Lower leg skin (tissue), 4 donors: ENCODE results near the gene GBE1. TPM values are rescaled to one million over a fixed set of nuclear protein-coding genes. Genes with fewer than 3 reads are reported as not detected.
"Not testable (repeated sequence)": the region's sequence is repeated elsewhere in the genome, so short reads cannot be mapped to it uniquely, and the experiment has no call there.

ENCODE experiments used
- DNase-seq, 2 donors: peaks; one replicate each; pipeline ENCODE4 v3.0.0-alpha.2; 2019; ENCODE audit warnings: low spot score in 2 of 2
- H3K4me3 ChIP-seq: fragments of 200-600 bp; sonication (generic); 2 replicates; pipeline ENCODE4 v1.5.1; 2017; ENCODE audit warnings: mild to moderate bottlenecking, low read depth; ENCODE audit not compliant: poor library complexity, severe bottlenecking
- POLR2A ChIP-seq, 2 donors: fragments of 450-650 bp; IDR thresholded peaks; one replicate each; pipeline ENCODE4 v1.6.1; 2016 to 2017; ENCODE audit warnings: antibody characterized with exemption in 2 of 2, mild to moderate bottlenecking in 1 of 2, moderate library complexity in 1 of 2
- WGBS, 2 donors: methylation state at CpG; one replicate each; pipeline ENCODE4 v1.1.5; 2018; 5-methylcytosine and 5-hydroxymethylcytosine counted together
- intact Hi-C: fragments of 100-400 bp; cut with DNase I; formaldehyde crosslinking; loops from one replicate; pipeline ENCODE4 v1.15.0; 2023; ENCODE audit warnings: low total_unique reads
- total RNA-seq, 4 donors: library from RNA; depleted of rRNA; stranded (reverse); fragments of >200 nt; gene quantifications; one replicate each; pipeline ENCODE4 v1.1.0, GENCODE V29; 2016
- TF ChIP-seq, protein P1 (sequence below), 3 donors: fragments of 450-650 bp; IDR thresholded peaks; one replicate each; pipeline ENCODE4 v1.5.1; 2016; ENCODE audit warnings: antibody characterized with exemption in 3 of 3, mild to moderate bottlenecking in 3 of 3, moderate library complexity in 2 of 3

GBE1 gene
- total RNA-seq, 4 donors from 2014 or later: 13.5 to 21.7 (median 15.8) TPM

GRCh38 chr3:81763001-81763400 is 1.6 kb upstream of the GBE1 start:
- DNase-seq: no peak
- 69% methylated on average over 4 of the region's 4 CpGs for WGBS, 2 donors
- TF ChIP-seq, protein P1, sequence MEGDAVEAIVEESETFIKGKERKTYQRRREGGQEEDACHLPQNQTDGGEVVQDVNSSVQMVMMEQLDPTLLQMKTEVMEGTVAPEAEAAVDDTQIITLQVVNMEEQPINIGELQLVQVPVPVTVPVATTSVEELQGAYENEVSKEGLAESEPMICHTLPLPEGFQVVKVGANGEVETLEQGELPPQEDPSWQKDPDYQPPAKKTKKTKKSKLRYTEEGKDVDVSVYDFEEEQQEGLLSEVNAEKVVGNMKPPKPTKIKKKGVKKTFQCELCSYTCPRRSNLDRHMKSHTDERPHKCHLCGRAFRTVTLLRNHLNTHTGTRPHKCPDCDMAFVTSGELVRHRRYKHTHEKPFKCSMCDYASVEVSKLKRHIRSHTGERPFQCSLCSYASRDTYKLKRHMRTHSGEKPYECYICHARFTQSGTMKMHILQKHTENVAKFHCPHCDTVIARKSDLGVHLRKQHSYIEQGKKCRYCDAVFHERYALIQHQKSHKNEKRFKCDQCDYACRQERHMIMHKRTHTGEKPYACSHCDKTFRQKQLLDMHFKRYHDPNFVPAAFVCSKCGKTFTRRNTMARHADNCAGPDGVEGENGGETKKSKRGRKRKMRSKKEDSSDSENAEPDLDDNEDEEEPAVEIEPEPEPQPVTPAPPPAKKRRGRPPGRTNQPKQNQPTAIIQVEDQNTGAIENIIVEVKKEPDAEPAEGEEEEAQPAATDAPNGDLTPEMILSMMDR (IDR thresholded peaks at IDR 0.05): no peak
- no peak for TF ChIP-seq POLR2A (IDR thresholded peaks at IDR 0.05)
- H3K4me3 ChIP-seq: no peak overlapping the region
- intact Hi-C loops: no loop called here

DNA sequence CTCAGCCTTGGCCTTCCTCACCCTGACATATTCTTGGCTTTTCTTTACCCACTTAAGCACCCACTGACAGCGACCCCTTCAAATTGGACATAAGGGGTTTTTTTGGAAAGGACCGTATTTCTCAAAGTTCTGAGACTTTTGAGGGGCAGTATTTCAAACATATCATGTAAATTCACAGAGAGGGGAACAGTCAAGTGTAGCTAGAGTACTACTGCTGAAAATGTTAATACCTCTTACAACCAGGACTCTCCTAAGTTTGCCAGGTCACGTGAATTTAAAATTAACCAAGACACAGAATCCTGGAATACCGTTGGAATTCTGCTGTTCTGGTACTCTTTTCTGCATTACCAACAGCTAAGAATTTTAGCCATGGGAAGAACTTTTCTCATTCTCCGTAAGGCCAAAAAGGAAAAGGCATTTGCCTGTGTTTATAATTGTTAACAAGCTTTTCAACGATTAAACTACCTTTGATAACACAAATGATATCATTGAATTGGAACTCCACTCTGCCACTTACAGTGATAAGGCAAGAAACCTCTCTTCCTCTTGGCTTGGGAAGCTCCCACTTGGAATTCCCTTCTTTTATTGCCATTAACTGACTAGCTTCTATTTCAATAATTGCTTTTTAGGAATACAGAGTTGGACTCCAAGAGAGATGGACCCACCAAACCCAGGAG is 597 bp upstream of the GBE1 start:
- DNase-seq: no peak
- TF ChIP-seq, protein P1 (IDR thresholded peaks at IDR 0.05): no peak
- WGBS, 2 donors: 26 to 29% methylated on average over 6 of the region's 6 CpGs
- peak overlapping the region; percentile 45 for H3K4me3 ChIP-seq
- intact Hi-C loops: no loop called here

- peak overlapping the region; percentile 45 for H3K4me3 ChIP-seq
- TF ChIP-seq, protein P1 (IDR thresholded peaks at IDR 0.05): no peak
- TF ChIP-seq POLR2A (IDR thresholded peaks at IDR 0.05): no peak
- intact Hi-C loops: no loop called here
- WGBS, 2 donors: 16 to 22% methylated on average over 3 of the region's 3 CpGs
- DNase-seq: no peak
These were observed 1.2 kb downstream of the GBE1 start for GRCh38 chr3:81760215-81760614.

DNA sequence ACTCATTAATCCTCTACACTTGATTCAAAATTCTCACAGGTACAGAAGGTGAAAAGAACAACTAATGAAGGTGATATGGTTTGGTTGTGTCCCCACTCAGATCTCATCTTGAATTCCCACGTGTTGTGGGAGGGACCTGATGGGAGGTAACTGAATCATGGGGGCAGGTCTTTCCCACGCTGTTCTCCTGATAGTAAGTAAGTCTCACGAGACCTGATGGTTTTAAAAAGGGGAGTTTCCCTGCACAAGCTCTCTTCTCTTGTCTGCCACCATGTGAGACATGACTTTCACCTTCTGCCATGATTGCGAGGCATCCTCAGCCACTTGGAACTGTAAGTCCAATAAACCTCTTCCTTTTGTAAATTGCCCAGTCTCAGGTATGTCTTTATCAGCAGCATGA is 2.7 kb downstream of the GBE1 start:
- H3K4me3 ChIP-seq, intact Hi-C loops, DNase-seq: not testable (repeated sequence)
- WGBS, 2 donors: 94% methylated on average over 4 of the region's 4 CpGs

DNA sequence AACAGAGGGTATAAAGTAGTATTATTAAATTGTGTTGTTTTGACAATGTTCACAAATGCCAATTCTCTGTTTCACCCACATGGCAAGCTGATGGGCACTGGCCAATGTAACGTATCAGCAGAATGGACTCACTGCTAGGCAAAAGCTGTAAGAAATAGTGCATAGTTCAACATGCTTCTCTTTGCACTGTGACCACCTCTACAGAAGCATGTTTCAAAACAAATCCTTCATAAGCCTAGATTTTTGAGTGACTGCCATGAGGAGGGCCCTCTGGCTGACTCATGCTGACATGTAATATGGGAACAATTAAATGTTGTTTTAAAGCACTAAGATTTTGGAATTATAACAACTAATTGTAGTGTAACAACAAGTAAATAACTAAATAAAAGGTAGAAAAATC is 3.2 kb downstream of the GBE1 start:
- intact Hi-C loops: no loop called here
- peak in 1 of 2 donors; percentile 55 for DNase-seq
- no peak overlapping the region for H3K4me3 ChIP-seq
- TF ChIP-seq, protein P1 (IDR thresholded peaks at IDR 0.05): no peak
- no peak for TF ChIP-seq POLR2A (IDR thresholded peaks at IDR 0.05)
- WGBS, 2 donors: 50 to 55% methylated on average over 1 of the region's 1 CpG

- WGBS, 2 donors: 47 to 66% methylated on average over 2 of the region's 2 CpGs
- TF ChIP-seq POLR2A (IDR thresholded peaks at IDR 0.05): no peak
- TF ChIP-seq, protein P1 (IDR thresholded peaks at IDR 0.05): no peak
- DNase-seq: no peak
- intact Hi-C loops: no loop called here
- H3K4me3 ChIP-seq: no peak overlapping the region
These were observed 7.9 kb downstream of the GBE1 start for GRCh38 chr3:81753416-81754027.
